ENCODE results near the gene RBP2. TPM values are rescaled to one million over a fixed set of nuclear protein-coding genes. Genes with fewer than 3 reads are reported as not detected.

Gene RBP2
- total RNA-seq, 1 experiment from 2014 or later, result not detected

DNA sequence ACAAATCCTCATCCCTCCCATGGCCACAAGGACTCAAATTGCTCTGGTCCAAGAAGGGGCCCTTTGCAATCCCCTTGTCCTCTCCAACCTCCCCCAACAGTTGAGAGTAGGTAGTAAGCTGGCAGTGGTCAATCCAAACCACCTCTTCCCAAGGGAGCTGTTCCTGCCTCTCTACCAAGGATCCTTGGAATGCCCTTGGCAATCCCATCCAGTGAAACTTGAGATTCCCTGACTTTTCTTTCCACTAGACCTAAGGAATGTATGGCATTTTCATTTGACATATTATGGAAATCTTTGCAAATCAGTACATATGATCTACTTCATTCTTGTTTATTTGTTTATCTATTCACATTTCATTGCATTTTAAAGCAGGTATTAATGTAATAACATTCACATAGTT, 4.8 kb upstream of the RBP2 start:
- DNase-seq (ENCODE audit: low read depth), result no peak

- no peak for DNase-seq (ENCODE audit: low read depth)
Measured at GRCh38 chr3:139480585-139480984, 4.3 kb upstream of the RBP2 start.

DNA sequence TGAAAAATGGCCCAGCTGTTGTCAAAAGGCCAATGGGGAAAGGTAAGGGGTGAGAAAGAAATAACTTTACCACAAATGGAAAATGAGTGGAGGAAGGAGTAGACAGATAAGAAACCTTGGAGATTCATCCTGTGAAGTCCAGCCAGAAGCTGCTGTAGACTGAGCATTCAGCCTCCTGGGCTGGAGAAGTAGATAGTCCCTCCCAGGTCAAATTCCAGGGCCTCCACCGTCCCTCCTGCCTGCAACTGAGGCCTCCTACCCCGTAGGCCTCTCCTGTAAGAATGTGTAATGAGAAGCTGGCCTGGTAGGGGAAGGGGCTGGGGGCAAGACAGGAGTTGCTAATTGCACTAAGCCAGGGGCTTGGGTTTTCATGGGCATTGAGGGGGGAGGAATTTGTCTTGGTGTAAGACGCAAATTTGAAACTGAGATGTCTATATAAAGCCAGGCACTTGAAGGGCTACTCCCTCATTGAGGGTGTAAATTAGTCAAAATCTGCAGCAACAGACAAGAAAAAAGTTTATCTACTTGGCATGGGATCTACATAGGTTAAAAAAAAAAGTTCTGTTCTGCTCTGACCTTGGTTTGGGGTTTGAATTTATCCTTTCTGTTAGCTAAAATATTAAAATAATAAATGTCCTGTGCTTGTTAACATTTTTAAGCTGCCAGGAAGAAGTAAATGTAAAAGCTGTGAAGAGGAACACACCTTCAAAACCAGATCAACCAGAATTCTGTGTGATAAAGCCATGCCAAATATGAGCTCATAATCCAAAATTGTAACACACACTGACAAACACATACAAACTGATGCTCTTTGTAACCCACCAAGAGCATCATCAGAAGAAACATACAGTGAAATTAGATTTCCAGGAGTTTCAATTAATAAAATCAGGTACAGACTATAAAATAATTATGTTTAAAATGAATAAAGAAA, 1.7 kb upstream of the RBP2 start:
- no peak for DNase-seq (ENCODE audit: low read depth)

DNA sequence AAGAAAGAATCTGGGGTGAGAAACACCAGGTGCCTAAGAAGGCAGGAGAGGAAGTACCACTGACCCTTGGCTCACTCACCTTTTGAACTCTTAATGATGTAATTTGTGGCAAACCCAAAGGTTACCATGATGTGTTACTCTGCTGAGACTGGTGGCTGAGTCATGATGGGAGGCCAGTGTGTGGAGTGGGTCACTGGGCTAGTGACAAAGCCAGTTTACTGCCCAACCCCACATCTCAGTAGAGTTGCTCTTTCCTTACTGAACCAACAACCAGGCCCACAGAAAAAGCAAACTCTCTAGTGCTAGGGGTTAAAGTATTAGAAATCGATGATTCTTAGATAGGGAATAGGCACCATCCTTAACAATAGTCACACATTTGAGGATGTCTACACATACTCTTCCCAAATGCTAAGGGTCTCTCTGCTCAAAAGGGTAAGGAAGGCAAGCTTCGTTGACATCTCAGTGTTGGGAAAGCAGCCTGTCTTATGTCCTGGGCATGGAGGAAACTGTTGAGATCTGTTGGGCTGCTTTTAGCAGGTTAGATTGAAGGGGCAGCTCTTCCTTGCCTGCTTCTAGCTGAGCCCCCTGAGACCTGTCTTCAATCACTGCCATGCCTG, 3.1 kb downstream of the RBP2 start:
- peak; percentile 24 for DNase-seq (ENCODE audit: low read depth)

DNA sequence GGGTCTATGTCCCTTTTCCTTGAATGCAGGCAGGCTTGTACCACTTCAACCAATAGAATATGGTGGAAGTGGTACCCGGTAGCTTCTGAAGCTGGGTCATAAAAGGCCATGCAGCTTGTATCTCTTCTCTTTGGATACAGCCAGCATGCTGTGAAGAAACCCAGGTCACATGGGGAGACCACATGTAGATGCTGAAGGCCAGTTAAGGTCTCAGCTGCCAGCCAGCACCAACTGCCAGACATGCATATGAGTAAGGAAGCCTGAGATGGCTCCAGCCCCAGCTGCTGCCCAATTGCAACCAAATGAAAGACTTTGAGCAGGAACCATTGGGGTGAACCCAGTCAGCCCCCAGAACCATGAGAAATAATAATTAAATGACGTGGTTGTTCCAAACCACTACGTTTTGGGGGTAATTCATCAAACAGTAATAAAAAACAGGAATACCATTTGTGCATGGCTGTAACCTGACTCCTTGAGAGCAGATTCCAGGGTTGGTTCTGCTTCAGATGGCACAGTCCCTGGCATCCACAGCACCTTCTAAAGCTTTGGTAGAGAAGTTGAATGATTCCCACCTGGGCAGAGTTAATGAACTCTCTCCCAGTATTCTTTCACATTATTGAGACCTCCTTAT, 3.8 kb downstream of the RBP2 start:
- DNase-seq (ENCODE audit: low read depth), result no peak

- DNase-seq (ENCODE audit: low read depth), result peak; percentile 30
Measured at GRCh38 chr3:139470199-139470598, 6.1 kb downstream of the RBP2 start.

GRCh38 chr3:139468399-139468798, 7.9 kb downstream of the RBP2 start:
- DNase-seq (ENCODE audit: low read depth), result no peak

GRCh38 chr3:139466360-139466759, 10.0 kb downstream of the RBP2 start:
- no peak for DNase-seq (ENCODE audit: low read depth)

DNA sequence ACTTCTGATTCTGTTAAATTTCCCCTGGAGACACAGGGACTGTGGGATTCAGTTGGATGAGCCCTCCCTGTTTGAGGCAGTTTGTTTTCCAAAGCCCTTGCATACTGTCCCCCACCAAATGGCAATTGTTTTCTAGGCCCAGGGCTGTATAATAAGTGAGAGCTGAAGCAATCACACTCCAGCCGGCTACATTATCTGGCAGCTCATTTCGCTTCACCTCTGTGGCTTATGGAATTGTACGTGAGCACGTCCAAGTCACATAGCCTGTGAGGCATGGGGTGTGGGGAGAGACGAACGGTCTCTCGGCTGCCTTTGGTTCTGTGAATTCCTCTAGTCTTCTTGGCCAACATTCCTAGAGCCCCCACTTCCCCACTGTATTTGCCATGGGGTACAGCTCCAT, 10.7 kb downstream of the RBP2 start:
- no peak for DNase-seq (ENCODE audit: low read depth)

- no peak for DNase-seq (ENCODE audit: low read depth)
Measured at GRCh38 chr3:139463466-139463865, 12.8 kb downstream of the RBP2 start.

GRCh38 chr3:139460529-139460928, 15.8 kb downstream of the RBP2 start:
- DNase-seq (ENCODE audit: low read depth), result no peak

DNA sequence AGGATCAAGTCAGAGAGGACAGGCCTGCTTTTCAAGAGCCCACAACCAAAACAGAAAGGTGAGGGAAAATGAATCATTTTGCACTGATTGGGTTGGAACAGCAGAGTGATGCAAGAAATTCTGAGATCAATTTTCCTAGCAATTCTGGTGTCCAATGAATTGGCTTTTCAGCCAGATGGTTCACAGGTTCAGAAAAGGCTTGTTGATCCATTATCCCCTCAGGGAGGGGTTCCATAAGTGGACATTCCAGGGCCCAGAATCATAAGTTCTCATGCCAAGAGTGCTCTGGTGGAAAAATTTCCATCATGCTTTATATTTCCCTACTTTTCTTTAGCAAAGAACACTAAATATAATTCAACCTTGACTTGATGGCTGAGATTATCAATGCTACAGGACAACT, 16.2 kb downstream of the RBP2 start:
- DNase-seq (ENCODE audit: low read depth), result no peak

GRCh38 chr3:139458348-139458747, 18.0 kb downstream of the RBP2 start:
- DNase-seq (ENCODE audit: low read depth), result no peak

- peak; percentile 42 for DNase-seq (ENCODE audit: low read depth)
Measured at GRCh38 chr3:139457066-139457465, 19.2 kb downstream of the RBP2 start.

DNA sequence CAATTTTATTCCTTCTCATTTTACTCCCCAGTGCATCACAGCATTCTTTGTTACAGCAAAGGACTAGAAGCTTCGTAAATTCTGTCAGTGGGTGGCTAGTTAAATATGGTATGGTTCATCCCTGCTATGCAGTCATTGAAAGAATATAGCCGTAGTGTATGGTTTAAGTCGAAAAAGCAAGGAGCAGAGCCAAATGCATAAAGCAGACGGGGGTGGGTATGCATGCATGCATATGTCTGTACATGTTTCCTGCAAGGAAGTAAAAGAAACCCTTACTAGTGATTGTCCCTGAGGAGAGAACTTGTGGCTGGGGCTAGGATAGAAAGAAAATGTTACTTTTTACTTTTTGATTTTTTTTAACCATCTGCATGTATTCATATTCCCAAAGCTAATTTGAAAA, 19.9 kb downstream of the RBP2 start:
- no peak for DNase-seq (ENCODE audit: low read depth)

GRCh38 chr3:139455855-139456254, 20.5 kb downstream of the RBP2 start:
- no peak for DNase-seq (ENCODE audit: low read depth)

DNA sequence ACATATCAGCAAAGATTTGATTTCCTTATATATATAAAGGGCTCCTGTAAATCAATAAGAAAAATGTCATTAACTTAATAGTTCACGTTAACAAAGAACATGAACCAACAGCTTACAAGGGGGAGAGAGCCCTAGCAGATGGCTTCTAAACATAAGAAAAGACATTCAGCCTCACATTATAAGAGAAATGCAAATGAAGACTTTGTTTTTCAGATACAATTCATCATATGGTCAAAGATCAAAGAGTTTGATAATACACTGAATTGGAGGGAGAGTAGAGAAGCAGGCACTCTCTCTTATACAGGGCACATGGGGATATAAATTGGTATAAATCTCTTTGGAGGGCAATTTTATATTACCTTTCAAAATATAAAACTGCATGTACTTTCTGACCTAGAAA, 21.1 kb downstream of the RBP2 start:
- DNase-seq (ENCODE audit: low read depth), result no peak

DNA sequence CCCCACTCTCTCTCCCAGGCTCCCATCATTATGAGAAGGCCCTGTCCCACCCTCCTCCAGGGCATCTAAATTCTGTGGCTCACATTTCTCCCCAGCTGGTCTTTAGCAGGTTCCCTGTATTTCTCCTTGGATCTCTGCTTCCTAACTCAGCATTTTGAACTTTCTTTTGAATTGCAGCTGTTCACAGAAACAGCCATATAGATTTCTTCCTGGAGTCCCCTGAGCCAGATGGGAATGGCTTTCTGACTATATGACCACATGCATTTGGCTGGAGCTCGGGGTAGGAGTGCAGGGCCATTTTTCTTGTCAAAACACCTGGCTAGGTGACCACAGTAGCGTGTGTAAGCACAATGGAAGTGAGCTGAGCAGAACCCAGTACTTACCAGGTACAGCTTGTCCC, 22.0 kb downstream of the RBP2 start:
- no peak for DNase-seq (ENCODE audit: low read depth)

GRCh38 chr3:139450159-139450558, 26.2 kb downstream of the RBP2 start:
- DNase-seq (ENCODE audit: low read depth), result no peak

GRCh38 chr3:139449566-139449965, 26.8 kb downstream of the RBP2 start:
- DNase-seq (ENCODE audit: low read depth), result no peak

- peak; percentile 72 for DNase-seq (ENCODE audit: low read depth)
Measured at GRCh38 chr3:139448104-139448503, 28.2 kb downstream of the RBP2 start.

DNA sequence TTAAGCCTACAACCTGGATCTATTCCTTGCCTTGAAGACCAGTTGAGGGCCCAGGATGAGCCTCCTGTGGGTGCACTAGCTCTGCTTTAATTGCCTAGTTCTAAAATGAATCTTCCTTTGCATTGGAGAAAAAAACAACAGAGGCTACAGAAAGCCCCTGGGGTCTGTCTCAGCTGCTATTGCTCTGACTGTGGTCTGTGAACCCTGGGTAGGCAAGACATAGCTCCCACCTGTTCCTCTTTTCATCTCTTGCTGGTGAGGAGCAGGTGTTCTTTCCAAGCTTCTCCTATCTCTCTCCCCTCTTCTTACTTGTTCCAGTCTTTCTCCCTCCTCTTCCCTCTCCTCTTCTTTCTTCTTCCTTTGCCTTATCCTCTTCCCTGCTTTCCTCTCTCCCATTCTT, 28.8 kb downstream of the RBP2 start:
- DNase-seq (ENCODE audit: low read depth), result no peak

Data from HT1080 (cell line).